Thoracic aorta (tissue), 2 donors: ENCODE data around the gene USP34. TPM values are rescaled to one million over a fixed set of nuclear protein-coding genes. Genes with fewer than 3 reads are reported as not detected.

Source experiments
- ATAC-seq: fragments of 150-250 bp; one replicate; pipeline ENCODE4 v1.8.0; 2017; ENCODE audit warnings: low read depth; ENCODE audit not compliant: insufficient number of reproducible peaks, low FRiP score
- DNase-seq: peaks from one replicate; pipeline ENCODE4 v3.0.0-alpha.2; 2020; ENCODE audit warnings: low spot score
- H3K27ac ChIP-seq, 2 donors: fragments of 200-600 bp; sonication (generic); 1 replicate in 1 of 2; 2 replicates in 1 of 2; pipeline ENCODE4 v1.5.1; 2016; ENCODE audit warnings: mild to moderate bottlenecking in 2 of 2, moderate library complexity in 2 of 2
- H3K27me3 ChIP-seq: fragments of 200-600 bp; sonication (generic); replicated peaks from 2 replicates; pipeline ENCODE4 v1.6.0; 2016; ENCODE audit warnings: mild to moderate bottlenecking; ENCODE audit not compliant: insufficient read depth
- H3K36me3 ChIP-seq: fragments of 200-600 bp; sonication (generic); one replicate; pipeline ENCODE4 v1.5.1; 2016
- H3K4me1 ChIP-seq, 2 donors: fragments of 200-600 bp; sonication (generic); 1 replicate in 1 of 2; 2 replicates in 1 of 2; pipeline versions ENCODE4 v1.5.1 to v1.6.0; 2016; ENCODE audit warnings: low read depth in 2 of 2, mild to moderate bottlenecking in 1 of 2; ENCODE audit not compliant: control insufficient read depth in 1 of 2
- H3K4me3 ChIP-seq: fragments of 200-600 bp; sonication (generic); 2 replicates; pipeline ENCODE4 v1.5.1; 2016; ENCODE audit warnings: mild to moderate bottlenecking
- H3K9me3 ChIP-seq: fragments of 200-600 bp; sonication (generic); 2 replicates; pipeline ENCODE4 v1.5.1; 2016
- total RNA-seq, 2 donors: library from RNA; depleted of rRNA; stranded (reverse); fragments of >200 nt; gene quantifications; one replicate each; pipeline versions ENCODE4 v1.1.0 to v1.2.3, GENCODE V29; 2016
- TF ChIP-seq, protein P1 (sequence below): fragments of 200-600 bp; sonication (generic); IDR thresholded peaks from one replicate; pipeline ENCODE4 v1.5.1; 2019; ENCODE audit warnings: antibody characterized with exemption

USP34 gene
- total RNA-seq, 2 donors from 2014 or later = 88.0 to 191 TPM

DNA sequence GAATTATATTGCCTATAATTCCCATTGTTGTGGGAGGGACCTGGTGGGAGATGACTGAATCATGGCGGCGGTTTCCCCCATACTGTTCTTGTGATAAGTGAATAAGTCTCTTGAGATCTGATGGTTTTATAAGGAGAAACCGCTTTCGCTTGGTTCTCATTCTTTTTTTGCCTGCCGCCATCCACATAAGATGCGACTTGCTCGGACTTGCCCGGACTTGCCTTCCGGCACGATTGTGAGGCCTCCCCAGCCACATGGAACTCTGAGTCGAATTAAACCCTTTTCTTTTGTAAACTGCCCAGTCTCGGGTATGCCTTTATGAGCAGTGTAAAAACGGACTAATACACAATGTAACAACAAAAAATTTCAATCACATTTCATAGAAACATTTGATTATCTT is 193.1 kb downstream of the USP34 start:
- TF ChIP-seq, protein P1, sequence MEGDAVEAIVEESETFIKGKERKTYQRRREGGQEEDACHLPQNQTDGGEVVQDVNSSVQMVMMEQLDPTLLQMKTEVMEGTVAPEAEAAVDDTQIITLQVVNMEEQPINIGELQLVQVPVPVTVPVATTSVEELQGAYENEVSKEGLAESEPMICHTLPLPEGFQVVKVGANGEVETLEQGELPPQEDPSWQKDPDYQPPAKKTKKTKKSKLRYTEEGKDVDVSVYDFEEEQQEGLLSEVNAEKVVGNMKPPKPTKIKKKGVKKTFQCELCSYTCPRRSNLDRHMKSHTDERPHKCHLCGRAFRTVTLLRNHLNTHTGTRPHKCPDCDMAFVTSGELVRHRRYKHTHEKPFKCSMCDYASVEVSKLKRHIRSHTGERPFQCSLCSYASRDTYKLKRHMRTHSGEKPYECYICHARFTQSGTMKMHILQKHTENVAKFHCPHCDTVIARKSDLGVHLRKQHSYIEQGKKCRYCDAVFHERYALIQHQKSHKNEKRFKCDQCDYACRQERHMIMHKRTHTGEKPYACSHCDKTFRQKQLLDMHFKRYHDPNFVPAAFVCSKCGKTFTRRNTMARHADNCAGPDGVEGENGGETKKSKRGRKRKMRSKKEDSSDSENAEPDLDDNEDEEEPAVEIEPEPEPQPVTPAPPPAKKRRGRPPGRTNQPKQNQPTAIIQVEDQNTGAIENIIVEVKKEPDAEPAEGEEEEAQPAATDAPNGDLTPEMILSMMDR = no peak
- no peak overlapping the region for H3K27ac ChIP-seq

DNA sequence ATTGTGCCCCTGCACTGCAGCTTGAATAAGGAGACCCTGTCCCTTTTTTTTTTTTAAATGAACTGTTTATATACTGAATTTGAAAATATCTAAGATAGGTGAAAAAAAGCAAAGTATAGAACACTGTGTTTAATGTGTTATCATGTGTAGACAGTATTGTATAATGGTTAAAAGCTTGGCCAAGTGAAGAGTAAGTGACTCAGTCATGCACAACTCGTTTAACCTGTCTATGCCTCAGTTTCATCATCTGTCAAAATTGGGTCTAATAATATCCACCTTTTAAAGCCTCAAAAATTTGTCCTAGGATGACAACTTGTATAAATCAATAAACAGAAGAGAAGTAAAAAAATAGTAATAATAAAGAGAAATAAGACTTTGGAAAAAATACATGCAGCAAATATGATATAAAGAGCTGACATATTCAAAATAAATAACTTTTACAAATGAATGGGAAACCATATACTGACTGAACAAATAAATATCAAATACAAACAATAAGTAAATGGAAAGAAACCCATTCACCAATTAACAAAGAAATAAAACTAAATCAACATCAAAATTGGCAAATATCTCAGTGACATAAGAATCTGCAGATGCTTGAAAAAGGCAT is 195.2 kb downstream of the USP34 start:
- no peaks in the 10 kb centered on the region for H3K27me3 ChIP-seq
- H3K9me3 ChIP-seq = no peaks in the 10 kb centered on the region
- peaks cover 6% of the 10 kb centered on the region for H3K36me3 ChIP-seq
- ATAC-seq = no peak
- H3K4me3 ChIP-seq = no peak overlapping the region
- TF ChIP-seq, protein P1 = no peak
- H3K27ac ChIP-seq = no peak overlapping the region
- DNase-seq = no peak
- no peaks in the 10 kb centered on the region for H3K4me1 ChIP-seq

More for the DNA sequence above, 193.1 kb downstream of the USP34 start:
- Histone ChIP-seq H3K9me3 (no peaks in the 10 kb centered on the region), H3K4me1 (no peaks in the 10 kb centered on the region), H3K36me3 (peaks cover 3% of the 10 kb centered on the region), H3K27me3 (no peaks in the 10 kb centered on the region), H3K4me3 (no peak overlapping the region)
- DNase-seq (no peak), ATAC-seq (no peak)

DNA sequence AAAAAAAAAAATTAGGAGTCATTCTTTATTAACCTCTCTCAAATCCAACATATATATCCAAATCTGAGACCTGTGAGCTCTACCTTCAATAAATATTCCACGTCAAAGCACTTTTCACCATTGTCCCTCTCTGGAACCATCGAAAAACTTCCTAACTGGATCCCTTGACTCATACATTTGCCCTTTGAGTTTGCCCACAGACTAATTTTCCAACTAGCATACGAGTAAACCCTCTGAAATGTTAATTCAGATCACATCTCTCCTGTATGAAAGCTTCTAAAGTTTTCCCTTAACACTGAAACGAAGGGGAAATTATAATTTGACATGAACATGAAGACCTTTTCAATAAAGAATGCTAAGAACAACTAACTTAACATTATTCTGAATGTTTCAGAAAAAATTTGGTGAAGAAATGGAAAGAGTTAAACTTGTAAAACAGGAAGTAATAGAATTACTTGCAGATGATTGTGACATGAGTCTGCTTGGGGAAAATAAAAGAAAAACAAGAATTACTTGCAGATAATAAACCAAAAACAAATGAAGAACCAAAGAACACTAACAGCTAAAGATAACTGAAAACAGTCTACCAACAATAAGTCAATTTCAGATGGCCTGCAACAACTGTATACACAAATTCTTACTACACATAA is 198.3 kb downstream of the USP34 start:
- DNase-seq (no peak), ATAC-seq (no peak)
- no peak overlapping the region for H3K27ac ChIP-seq
- H3K27me3 ChIP-seq = no peaks in the 10 kb centered on the region
- H3K4me3 ChIP-seq = no peak overlapping the region
- no peaks in the 10 kb centered on the region for H3K4me1 ChIP-seq
- H3K36me3 ChIP-seq = peaks cover 6% of the 10 kb centered on the region
- H3K9me3 ChIP-seq = no peaks in the 10 kb centered on the region
- TF ChIP-seq, protein P1 = no peak

DNA sequence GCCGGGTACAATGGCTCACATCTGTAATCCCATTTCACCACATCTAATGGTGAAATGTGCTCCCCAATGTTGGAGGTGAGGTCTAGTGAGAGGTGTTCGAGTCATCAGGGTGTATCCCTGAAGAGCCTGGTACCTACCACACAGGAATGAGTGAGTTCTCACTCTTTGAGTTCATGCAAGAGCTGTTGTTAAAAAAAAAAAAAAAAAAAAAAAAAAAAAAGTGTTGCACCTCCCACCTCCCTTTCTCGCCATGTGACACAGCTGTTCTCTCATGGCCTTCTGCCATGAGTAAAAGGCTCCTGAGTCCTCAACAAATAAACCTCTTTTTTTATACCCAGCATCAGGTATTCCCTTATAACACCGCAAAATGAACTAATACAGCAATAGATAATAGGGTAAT is 202.6 kb downstream of the USP34 start:
- no peaks in the 10 kb centered on the region for H3K4me1 ChIP-seq
- ATAC-seq = no peak
- peaks cover 6% of the 10 kb centered on the region for H3K36me3 ChIP-seq
- TF ChIP-seq, protein P1 = no peak
- H3K27ac ChIP-seq = no peak overlapping the region
- H3K9me3 ChIP-seq = no peaks in the 10 kb centered on the region
- H3K27me3 ChIP-seq = no peaks in the 10 kb centered on the region
- no peak overlapping the region for H3K4me3 ChIP-seq
- DNase-seq = no peak

DNA sequence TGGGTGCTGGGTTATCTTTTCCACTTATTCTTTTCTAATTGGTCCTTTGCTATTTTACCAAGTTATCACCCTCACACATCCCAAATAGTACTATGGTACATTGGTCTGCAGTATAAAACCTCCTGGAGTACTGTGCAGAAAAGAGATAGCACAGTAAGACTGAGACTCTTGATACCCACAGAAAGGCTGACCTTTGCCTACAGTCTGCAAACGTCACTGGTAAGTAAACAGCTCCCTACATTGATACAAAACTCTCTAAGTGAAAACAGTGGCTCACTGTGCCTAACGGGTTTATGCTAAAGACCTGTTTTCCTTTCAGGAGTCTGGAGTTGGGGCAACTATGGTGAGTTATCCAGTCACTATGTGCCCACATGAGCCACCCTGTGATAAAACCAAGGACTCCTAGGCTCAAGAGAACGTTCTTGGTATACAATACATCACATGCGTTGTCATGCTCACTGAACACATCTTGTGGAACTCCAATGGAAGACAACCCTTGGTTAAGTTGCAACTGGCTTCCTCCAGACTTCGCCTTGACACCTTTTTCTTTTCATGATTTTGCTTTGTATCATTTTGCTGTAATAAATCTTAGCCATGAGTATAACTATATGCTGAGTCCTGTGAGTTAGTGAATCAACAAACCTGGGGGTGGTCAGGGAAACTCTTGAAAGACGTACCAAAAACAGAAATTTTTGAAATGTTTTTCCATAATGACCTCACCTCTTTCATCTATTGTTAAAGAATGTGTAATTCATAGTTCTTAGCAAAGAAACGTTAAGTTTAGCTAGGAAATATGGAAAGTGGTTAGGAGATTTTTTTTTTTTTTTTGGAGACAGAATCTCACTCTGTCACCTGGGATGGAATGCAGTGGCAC is 204.0 kb downstream of the USP34 start:
- no peak overlapping the region for H3K4me3 ChIP-seq
- H3K9me3 ChIP-seq = no peaks in the 10 kb centered on the region

More for the DNA sequence above, 204.0 kb downstream of the USP34 start:
- H3K27me3 ChIP-seq = no peaks in the 10 kb centered on the region
- no peak for ATAC-seq
- no peak overlapping the region for H3K27ac ChIP-seq
- DNase-seq = no peak
- no peaks in the 10 kb centered on the region for H3K4me1 ChIP-seq
- H3K36me3 ChIP-seq = peaks cover 6% of the 10 kb centered on the region
- TF ChIP-seq, protein P1 = no peak
